Karpas-422 (cell line): ENCODE measurements around the gene KHNYN. TPM values are rescaled to one million over a fixed set of nuclear protein-coding genes. Genes with fewer than 3 reads are reported as not detected.
A peak's percentile ranks its signal among the peaks of the same experiment; 100 is the strongest.

Experiments
- DNase-seq: peaks from one replicate; pipeline ENCODE4 v3.0.0-alpha.2; 2015
- H2AFZ ChIP-seq: fragments of 200-600 bp; sonication (generic); 2 replicates; pipeline ENCODE4 v1.6.1; 2014; ENCODE audit warnings: antibody characterized with exemption, low read length, mixed read lengths
- H3K27ac ChIP-seq: fragments of 200-600 bp; sonication (generic); 2 replicates; pipeline ENCODE4 v1.5.1; 2014; ENCODE audit warnings: mild to moderate bottlenecking, low read length, moderate library complexity
- H3K27me3 ChIP-seq: fragments of 200-600 bp; sonication (generic); 2 replicates; pipeline ENCODE4 v1.6.1; 2014; ENCODE audit warnings: low read length, mixed read lengths
- H3K36me3 ChIP-seq: fragments of 200-600 bp; sonication (generic); 2 replicates; pipeline ENCODE4 v1.6.1; 2014; ENCODE audit warnings: low read length, mixed read lengths; ENCODE audit not compliant: insufficient read depth
- H3K4me1 ChIP-seq: fragments of 200-600 bp; sonication (generic); 2 replicates; pipeline ENCODE4 v1.6.1; 2014; ENCODE audit warnings: mild to moderate bottlenecking, low read length, mixed read lengths
- H3K4me2 ChIP-seq: fragments of 200-600 bp; sonication (generic); 2 replicates; pipeline ENCODE4 v1.6.1; 2014; ENCODE audit warnings: low read length, low read depth, mild to moderate bottlenecking; ENCODE audit not compliant: poor library complexity, severe bottlenecking
- H3K4me3 ChIP-seq: fragments of 200-600 bp; sonication (generic); 2 replicates; pipeline ENCODE4 v1.5.1; 2014; ENCODE audit warnings: mild to moderate bottlenecking, antibody characterized with exemption, low read length, mixed read lengths
- H3K79me2 ChIP-seq: fragments of 200-600 bp; sonication (generic); 2 replicates; pipeline ENCODE4 v1.6.1; 2014; ENCODE audit warnings: mild to moderate bottlenecking, low read length, mixed read lengths
- H3K9ac ChIP-seq: fragments of 200-600 bp; sonication (generic); 2 replicates; pipeline ENCODE4 v1.6.0; 2014; ENCODE audit warnings: low read length
- H3K9me2 ChIP-seq: fragments of 200-600 bp; sonication (generic), shearing (Covaris generic); replicated peaks from 2 replicates; pipeline ENCODE4 v1.6.0; 2014; ENCODE audit warnings: mild to moderate bottlenecking, low read length, moderate library complexity; ENCODE audit not compliant: insufficient read depth
- H3K9me3 ChIP-seq: fragments of 300-700, 200-600 bp; sonication (generic); 2 replicates; pipeline ENCODE4 v1.6.1; 2014; ENCODE audit warnings: low read length, mixed read lengths
- H4K20me1 ChIP-seq: fragments of 200-600 bp; sonication (generic); 2 replicates; pipeline ENCODE4 v1.6.1; 2014; ENCODE audit warnings: mild to moderate bottlenecking, antibody characterized with exemption, low read length, low read depth; ENCODE audit not compliant: insufficient read depth
- total RNA-seq: library from RNA; depleted of rRNA; stranded (reverse); fragments of >200 nt; shearing (Covaris generic); gene quantifications from 2 replicates; pipeline ENCODE4 v1.2.3, GENCODE V29; 2014; ENCODE audit warnings: low replicate concordance

The KHNYN gene
- total RNA-seq, 1 experiment from 2014 or later = 50.8 TPM

DNA sequence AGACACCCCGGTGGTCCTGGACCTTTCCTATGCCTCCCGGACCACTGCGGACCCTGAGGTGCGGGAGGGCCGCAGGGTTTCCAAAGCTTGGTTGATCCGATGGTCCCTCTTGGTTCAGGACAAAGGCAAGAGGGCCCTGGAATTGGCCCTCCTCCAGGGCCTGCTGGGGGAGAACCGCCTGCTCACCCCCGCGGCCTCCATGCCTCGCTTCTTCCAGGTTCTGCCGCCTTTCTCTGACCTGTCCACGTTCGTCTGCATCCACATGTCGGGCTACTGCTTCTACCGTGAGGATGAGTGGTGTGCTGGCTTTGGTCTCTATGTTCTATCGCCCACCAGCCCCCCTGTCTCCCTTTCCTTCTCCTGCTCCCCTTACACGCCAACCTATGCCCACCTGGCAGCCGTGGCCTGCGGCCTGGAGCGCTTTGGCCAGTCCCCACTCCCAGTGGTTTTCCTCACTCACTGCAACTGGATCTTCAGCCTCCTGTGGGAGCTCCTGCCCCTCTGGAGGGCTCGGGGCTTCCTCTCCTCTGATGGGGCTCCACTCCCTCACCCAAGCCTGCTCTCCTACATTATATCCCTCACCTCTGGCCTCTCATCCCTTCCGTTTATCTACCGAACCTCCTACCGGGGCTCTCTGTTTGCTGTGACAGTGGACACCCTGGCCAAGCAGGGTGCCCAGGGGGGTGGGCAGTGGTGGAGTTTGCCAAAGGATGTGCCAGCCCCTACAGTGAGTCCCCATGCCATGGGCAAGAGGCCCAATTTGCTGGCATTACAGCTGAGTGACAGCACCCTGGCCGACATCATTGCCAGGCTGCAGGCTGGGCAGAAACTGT lies 14.1 kb upstream of the KHNYN start:
- no peak for DNase-seq
- Histone ChIP-seq H3K9me2 (no peaks in the 10 kb centered on the region), H3K9ac (no peak overlapping the region), H2AFZ (no peak overlapping the region), H3K36me3 (no peaks in the 10 kb centered on the region), H3K9me3 (no peaks in the 10 kb centered on the region), H4K20me1 (no peaks in the 10 kb centered on the region), H3K27ac (no peak overlapping the region), H3K27me3 (no peaks in the 10 kb centered on the region), H3K79me2 (no peaks in the 10 kb centered on the region), H3K4me1 (no peaks in the 10 kb centered on the region), H3K4me3 (no peak overlapping the region), H3K4me2 (no peak overlapping the region)

GRCh38 chr14:24416254-24416931 lies 13.4 kb upstream of the KHNYN start:
- no peaks in the 10 kb centered on the region for H3K27me3 ChIP-seq
- no peak for DNase-seq
- no peak overlapping the region for H2AFZ ChIP-seq
- no peak overlapping the region for H3K4me3 ChIP-seq
- no peaks in the 10 kb centered on the region for H3K9me3 ChIP-seq
- no peak overlapping the region for H3K4me2 ChIP-seq
- H3K9ac ChIP-seq = no peak overlapping the region
- no peaks in the 10 kb centered on the region for H4K20me1 ChIP-seq
- no peaks in the 10 kb centered on the region for H3K4me1 ChIP-seq
- H3K79me2 ChIP-seq = no peaks in the 10 kb centered on the region
- H3K36me3 ChIP-seq = no peaks in the 10 kb centered on the region
- no peak overlapping the region for H3K27ac ChIP-seq
- no peaks in the 10 kb centered on the region for H3K9me2 ChIP-seq

GRCh38 chr14:24416932-24417619 lies 12.7 kb upstream of the KHNYN start:
- H3K4me3 ChIP-seq = no peak overlapping the region
- DNase-seq = no peak
- no peaks in the 10 kb centered on the region for H4K20me1 ChIP-seq
- H3K79me2 ChIP-seq = no peaks in the 10 kb centered on the region
- no peak overlapping the region for H3K4me2 ChIP-seq
- no peaks in the 10 kb centered on the region for H3K9me3 ChIP-seq
- no peak overlapping the region for H3K9ac ChIP-seq
- H3K27me3 ChIP-seq = no peaks in the 10 kb centered on the region
- no peak overlapping the region for H3K27ac ChIP-seq
- no peaks in the 10 kb centered on the region for H3K36me3 ChIP-seq
- H2AFZ ChIP-seq = no peak overlapping the region
- no peaks in the 10 kb centered on the region for H3K9me2 ChIP-seq
- no peaks in the 10 kb centered on the region for H3K4me1 ChIP-seq

DNA sequence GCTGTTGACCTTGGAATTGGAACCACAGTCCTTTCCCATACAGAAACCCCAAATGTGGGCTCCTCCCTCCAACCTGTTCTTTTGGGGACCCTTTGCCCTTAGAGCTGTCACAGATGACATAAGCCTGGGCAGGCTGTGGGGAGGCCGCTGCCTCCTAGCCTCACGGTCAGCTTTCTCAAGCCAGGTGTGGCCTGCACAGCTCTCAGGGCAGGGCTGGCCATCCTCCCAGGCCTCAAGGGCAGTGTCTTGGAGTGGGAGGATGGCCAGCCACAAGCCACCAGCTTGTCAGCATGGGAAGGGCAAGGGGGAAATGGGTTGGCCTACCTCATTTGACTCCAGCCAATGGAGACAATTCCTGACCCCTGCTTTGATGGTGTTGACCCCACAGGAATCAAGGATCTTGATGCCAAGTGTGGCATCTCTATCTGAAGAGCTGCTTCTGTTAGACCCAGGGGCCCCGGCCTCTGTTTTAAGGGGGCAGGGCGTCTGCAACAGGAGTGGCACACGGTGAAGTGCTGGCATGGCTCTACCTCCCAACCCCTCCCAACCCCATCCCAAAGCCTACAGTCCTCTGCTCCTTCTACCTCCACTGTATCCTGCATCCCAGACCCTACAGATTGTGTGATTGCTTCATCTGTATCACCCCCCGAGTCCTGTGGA lies 11.8 kb upstream of the KHNYN start:
- H4K20me1 ChIP-seq = no peaks in the 10 kb centered on the region
- H3K9me2 ChIP-seq = no peaks in the 10 kb centered on the region
- no peak overlapping the region for H3K9ac ChIP-seq
- no peak overlapping the region for H2AFZ ChIP-seq
- no peak for DNase-seq
- no peaks in the 10 kb centered on the region for H3K36me3 ChIP-seq
- H3K27me3 ChIP-seq = no peaks in the 10 kb centered on the region
- H3K27ac ChIP-seq = no peak overlapping the region
- H3K4me1 ChIP-seq = no peaks in the 10 kb centered on the region
- no peaks in the 10 kb centered on the region for H3K79me2 ChIP-seq
- H3K4me2 ChIP-seq = no peak overlapping the region
- H3K4me3 ChIP-seq = no peak overlapping the region
- no peaks in the 10 kb centered on the region for H3K9me3 ChIP-seq

DNA sequence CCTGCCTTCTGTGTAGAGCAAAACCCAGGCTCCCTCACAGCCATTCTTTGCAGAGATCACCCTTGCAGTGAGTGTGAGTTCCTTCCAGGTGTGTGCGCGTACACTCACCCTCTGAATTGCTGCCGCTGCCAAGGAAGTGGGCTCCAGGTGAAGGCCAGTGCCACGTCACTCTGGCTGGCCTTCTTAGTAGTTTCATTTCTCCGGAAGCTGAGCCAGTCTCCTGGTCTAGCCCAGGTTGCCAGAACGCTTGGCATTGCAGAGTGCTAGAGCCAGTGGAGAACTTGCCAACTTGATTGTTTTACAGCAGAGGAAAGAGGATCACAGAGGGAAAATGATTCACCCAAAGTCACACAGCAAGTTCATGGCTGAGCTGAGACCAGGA lies 11.3 kb upstream of the KHNYN start:
- Histone ChIP-seq H3K4me1 (no peaks in the 10 kb centered on the region), H3K9me2 (no peaks in the 10 kb centered on the region), H3K27ac (no peak overlapping the region), H3K27me3 (no peaks in the 10 kb centered on the region), H3K9ac (no peak overlapping the region), H3K4me2 (no peak overlapping the region), H3K9me3 (no peaks in the 10 kb centered on the region), H3K4me3 (no peak overlapping the region), H2AFZ (no peak overlapping the region), H3K79me2 (no peaks in the 10 kb centered on the region), H3K36me3 (no peaks in the 10 kb centered on the region), H4K20me1 (no peaks in the 10 kb centered on the region)
- no peak for DNase-seq

GRCh38 chr14:24422261-24422660 lies 7.5 kb upstream of the KHNYN start:
- H3K4me2 ChIP-seq = no peak overlapping the region
- no peaks in the 10 kb centered on the region for H3K4me1 ChIP-seq
- H3K9ac ChIP-seq = no peak overlapping the region
- no peak overlapping the region for H2AFZ ChIP-seq
- no peak overlapping the region for H3K4me3 ChIP-seq
- H3K36me3 ChIP-seq = no peaks in the 10 kb centered on the region
- H3K27ac ChIP-seq = no peak overlapping the region
- DNase-seq = no peak
- no peaks in the 10 kb centered on the region for H4K20me1 ChIP-seq
- H3K9me2 ChIP-seq = no peaks in the 10 kb centered on the region
- no peaks in the 10 kb centered on the region for H3K79me2 ChIP-seq
- no peaks in the 10 kb centered on the region for H3K9me3 ChIP-seq
- no peaks in the 10 kb centered on the region for H3K27me3 ChIP-seq

DNA sequence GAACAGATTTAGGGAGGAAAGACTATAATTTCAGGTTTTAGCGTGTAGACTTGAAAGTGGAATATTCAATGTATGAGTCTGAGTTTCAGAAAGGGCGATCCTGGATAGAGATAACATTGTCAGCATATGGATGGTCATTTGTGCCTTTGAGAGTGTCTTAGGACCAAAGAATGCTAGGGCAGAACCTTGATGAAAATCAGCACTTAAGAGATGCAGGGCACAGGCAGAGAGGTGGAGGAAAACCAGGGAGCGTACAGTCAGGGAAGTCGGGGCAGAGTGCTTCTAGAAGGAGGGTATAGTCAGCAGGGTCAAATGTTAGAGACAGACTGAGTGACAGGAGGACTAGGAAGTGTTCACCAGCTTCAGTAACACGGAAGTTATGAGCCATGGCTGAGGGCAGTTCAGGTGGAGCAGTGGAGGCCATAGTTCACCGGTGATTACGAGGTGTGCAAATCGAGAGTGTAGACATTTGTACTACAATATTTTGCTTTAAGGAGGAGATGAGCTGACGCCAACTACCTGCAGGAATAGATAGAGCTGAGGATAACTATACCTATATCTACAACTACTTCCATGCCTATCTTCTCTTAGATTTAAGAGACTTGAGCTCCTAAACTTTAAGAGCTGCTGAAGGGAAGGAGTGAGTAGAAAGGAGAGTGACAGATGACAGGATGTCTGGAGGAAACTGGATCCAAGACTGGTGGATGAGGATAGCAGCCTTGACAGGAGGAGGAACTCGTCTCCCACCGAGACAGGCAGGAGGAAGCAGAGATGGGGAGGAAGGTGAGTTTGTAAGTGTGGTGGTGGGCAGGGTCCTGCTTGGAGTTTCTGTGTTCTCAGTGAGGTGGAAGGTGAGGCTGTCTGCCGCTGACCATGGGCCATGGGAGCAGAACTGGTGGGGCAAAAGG lies 6.8 kb upstream of the KHNYN start:
- no peaks in the 10 kb centered on the region for H4K20me1 ChIP-seq
- no peak overlapping the region for H3K27ac ChIP-seq
- no peaks in the 10 kb centered on the region for H3K9me3 ChIP-seq
- no peak overlapping the region for H3K4me3 ChIP-seq
- H3K4me1 ChIP-seq = no peaks in the 10 kb centered on the region
- no peaks in the 10 kb centered on the region for H3K9me2 ChIP-seq
- no peak overlapping the region for H3K9ac ChIP-seq
- H3K27me3 ChIP-seq = no peaks in the 10 kb centered on the region
- no peaks in the 10 kb centered on the region for H3K79me2 ChIP-seq
- 0 out of 2 replicates have a peak overlapping the region, but pooled peaks have one; percentile 19 for H2AFZ ChIP-seq
- no peak for DNase-seq
- H3K4me2 ChIP-seq = no peak overlapping the region
- H3K36me3 ChIP-seq = no peaks in the 10 kb centered on the region
